Measurements from ENCODE around the gene AP5Z1.

DNA sequence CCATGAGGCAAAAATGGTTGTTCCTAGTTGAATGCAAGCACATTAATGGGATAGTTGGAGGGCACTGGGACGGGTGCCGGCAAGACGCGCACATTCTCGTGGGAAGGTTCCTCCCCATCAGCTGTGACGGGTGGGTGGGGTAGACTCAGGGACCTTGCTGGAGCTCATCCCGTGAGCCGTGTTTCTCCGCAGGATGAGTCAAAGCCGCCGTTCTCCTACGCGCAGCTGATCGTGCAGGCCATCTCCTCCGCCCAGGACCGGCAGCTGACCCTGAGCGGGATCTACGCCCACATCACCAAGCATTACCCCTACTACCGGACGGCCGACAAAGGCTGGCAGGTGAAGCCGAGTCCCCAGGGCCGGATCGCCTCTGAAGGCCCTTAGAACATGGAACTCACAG lies 20.4 kb upstream of the AP5Z1 start:
- TF ChIP-seq, protein P1, sequence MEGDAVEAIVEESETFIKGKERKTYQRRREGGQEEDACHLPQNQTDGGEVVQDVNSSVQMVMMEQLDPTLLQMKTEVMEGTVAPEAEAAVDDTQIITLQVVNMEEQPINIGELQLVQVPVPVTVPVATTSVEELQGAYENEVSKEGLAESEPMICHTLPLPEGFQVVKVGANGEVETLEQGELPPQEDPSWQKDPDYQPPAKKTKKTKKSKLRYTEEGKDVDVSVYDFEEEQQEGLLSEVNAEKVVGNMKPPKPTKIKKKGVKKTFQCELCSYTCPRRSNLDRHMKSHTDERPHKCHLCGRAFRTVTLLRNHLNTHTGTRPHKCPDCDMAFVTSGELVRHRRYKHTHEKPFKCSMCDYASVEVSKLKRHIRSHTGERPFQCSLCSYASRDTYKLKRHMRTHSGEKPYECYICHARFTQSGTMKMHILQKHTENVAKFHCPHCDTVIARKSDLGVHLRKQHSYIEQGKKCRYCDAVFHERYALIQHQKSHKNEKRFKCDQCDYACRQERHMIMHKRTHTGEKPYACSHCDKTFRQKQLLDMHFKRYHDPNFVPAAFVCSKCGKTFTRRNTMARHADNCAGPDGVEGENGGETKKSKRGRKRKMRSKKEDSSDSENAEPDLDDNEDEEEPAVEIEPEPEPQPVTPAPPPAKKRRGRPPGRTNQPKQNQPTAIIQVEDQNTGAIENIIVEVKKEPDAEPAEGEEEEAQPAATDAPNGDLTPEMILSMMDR (conservative IDR thresholded peaks at IDR 0.05 in 1 of 2, IDR thresholded peaks at IDR 0.05 in 1 of 2; ENCODE audit: low read depth in 1 of 2, low read length in 2 of 2): no peak
- no peak for TF ChIP-seq EZH2 (IDR thresholded peaks at IDR 0.05; ENCODE audit: low read length, missing control alignments)
